Smooth muscle cell (in vitro differentiated cells): Measurements from ENCODE around the gene CCDC177. TPM values are rescaled to one million over a fixed set of nuclear protein-coding genes. Genes with fewer than 3 reads are reported as not detected.
A peak's percentile ranks its signal among the peaks of the same experiment; 100 is the strongest.

Source experiments
- DNase-seq: peaks from one replicate; lab custom pipeline; 2025; ENCODE audit not compliant: unreplicated experiment; lab: John Stamatoyannopoulos, UW
- H2AFZ ChIP-seq: fragments of 200-600 bp; sonication (generic); 2 replicates; pipeline ENCODE4 v1.6.0; 2016; ENCODE audit warnings: antibody characterized with exemption, low read depth, mild to moderate bottlenecking
- H3F3A ChIP-seq: fragments of 200-600 bp; sonication (generic); 2 replicates; pipeline ENCODE4 v1.6.0; 2017; ENCODE audit warnings: antibody characterized with exemption, low read depth
- H3K27ac ChIP-seq: fragments of 200-600 bp; sonication (generic); 2 replicates; pipeline ENCODE4 v1.5.1; 2016; ENCODE audit warnings: low read depth, mild to moderate bottlenecking
- H3K27me3 ChIP-seq: fragments of 200-600 bp; sonication (generic); 2 replicates; pipeline ENCODE4 v1.6.1; 2016; ENCODE audit warnings: low read depth, mild to moderate bottlenecking
- H3K36me3 ChIP-seq: fragments of 200-600 bp; sonication (generic); 2 replicates; pipeline ENCODE4 v1.5.1; 2016; ENCODE audit warnings: low read depth
- H3K4me1 ChIP-seq: fragments of 200-600 bp; sonication (generic); 2 replicates; pipeline ENCODE4 v1.5.1; 2016; ENCODE audit warnings: low read depth
- H3K4me2 ChIP-seq: fragments of 200-600 bp; sonication (generic); 2 replicates; pipeline ENCODE4 v1.6.0; 2016; ENCODE audit warnings: mild to moderate bottlenecking
- H3K4me3 ChIP-seq: fragments of 200-600 bp; sonication (generic); 2 replicates; pipeline ENCODE4 v1.5.1; 2016; ENCODE audit warnings: mild to moderate bottlenecking
- H3K79me2 ChIP-seq: fragments of 200-600 bp; sonication (generic); 2 replicates; pipeline ENCODE4 v1.6.0; 2016; ENCODE audit warnings: low read depth, mild to moderate bottlenecking
- H3K9ac ChIP-seq: fragments of 200-600 bp; sonication (generic); 2 replicates; pipeline ENCODE4 v1.6.0; 2016; ENCODE audit warnings: low read depth
- H3K9me3 ChIP-seq: fragments of 200-600 bp; sonication (generic); replicated peaks from 2 replicates; pipeline ENCODE4 v1.5.1; 2016; ENCODE audit warnings: low read depth
- H4K20me1 ChIP-seq: fragments of 200-600 bp; sonication (generic); 2 replicates; pipeline ENCODE4 v1.6.0; 2016; ENCODE audit warnings: low read depth
- WGBS: methylation state at CpG from one replicate; pipeline ENCODE4 v1.1.7; 2016; ENCODE audit warnings: low lambda C conversion rate; 5-methylcytosine and 5-hydroxymethylcytosine counted together
- polyA plus RNA-seq: library from polyadenylated mRNA; unstranded; fragments of >200 nt; fragmentation: Nextera tagmentation; extraction: Ambion mirVana; gene quantifications from 2 replicates; pipeline ENCODE4 v1.2.1, GENCODE V29; 2016
- total RNA-seq: library from RNA; depleted of rRNA; stranded (reverse); fragments of >200 nt; gene quantifications from 2 replicates; pipeline ENCODE4 v1.2.3, GENCODE V29; 2014
- TF ChIP-seq, protein P1 (sequence below): fragments of 200-600 bp; sonication (generic); IDR thresholded peaks from 2 replicates; pipeline ENCODE4 v1.5.1; 2017; ENCODE audit warnings: borderline replicate concordance, mild to moderate bottlenecking, antibody characterized with exemption; ENCODE audit not compliant: insufficient read depth, poor library complexity, severe bottlenecking

The CCDC177 gene
- total and polyA plus RNA-seq, 2 experiments from 2014 or later = not detected

DNA sequence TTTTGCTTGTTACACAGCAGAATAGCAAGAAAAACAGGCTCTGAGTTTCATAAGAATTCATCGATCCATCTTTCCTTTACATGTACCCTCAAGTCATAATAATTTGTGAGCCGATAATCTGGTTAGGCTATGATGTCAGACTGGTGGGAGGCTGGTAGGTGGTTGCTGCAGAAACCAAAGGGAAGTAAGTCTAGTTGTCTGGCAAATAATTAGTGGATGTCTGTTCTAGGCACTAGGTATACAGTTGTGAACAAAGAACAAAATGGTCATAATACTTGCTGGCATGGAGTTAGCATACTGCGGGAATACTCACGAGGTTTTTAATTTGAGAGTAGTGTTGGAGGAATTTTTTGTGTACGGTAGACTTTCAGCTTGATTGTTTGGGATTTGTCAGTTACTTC is 45.5 kb upstream of the CCDC177 start:
- no peaks in the 10 kb centered on the region for H3K36me3 ChIP-seq
- peak overlapping the region; percentile 87 for H3K27ac ChIP-seq
- H3K9me3 ChIP-seq = no peaks in the 10 kb centered on the region
- peaks cover 91% of the 10 kb centered on the region for H3K79me2 ChIP-seq
- H3K4me1 ChIP-seq = peaks cover 42% of the 10 kb centered on the region
- WGBS = 33% methylated on average over 5 of the region's 5 CpGs
- H3K4me3 ChIP-seq = no peak overlapping the region
- TF ChIP-seq, protein P1, sequence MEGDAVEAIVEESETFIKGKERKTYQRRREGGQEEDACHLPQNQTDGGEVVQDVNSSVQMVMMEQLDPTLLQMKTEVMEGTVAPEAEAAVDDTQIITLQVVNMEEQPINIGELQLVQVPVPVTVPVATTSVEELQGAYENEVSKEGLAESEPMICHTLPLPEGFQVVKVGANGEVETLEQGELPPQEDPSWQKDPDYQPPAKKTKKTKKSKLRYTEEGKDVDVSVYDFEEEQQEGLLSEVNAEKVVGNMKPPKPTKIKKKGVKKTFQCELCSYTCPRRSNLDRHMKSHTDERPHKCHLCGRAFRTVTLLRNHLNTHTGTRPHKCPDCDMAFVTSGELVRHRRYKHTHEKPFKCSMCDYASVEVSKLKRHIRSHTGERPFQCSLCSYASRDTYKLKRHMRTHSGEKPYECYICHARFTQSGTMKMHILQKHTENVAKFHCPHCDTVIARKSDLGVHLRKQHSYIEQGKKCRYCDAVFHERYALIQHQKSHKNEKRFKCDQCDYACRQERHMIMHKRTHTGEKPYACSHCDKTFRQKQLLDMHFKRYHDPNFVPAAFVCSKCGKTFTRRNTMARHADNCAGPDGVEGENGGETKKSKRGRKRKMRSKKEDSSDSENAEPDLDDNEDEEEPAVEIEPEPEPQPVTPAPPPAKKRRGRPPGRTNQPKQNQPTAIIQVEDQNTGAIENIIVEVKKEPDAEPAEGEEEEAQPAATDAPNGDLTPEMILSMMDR = no peak
- no peak overlapping the region for H2AFZ ChIP-seq
- H3K9ac ChIP-seq = peak overlapping the region; percentile 52
- DNase-seq = no peak
- peaks cover 26% of the 10 kb centered on the region for H3F3A ChIP-seq
- no peaks in the 10 kb centered on the region for H3K27me3 ChIP-seq
- H3K4me2 ChIP-seq = peak overlapping the region; percentile 48
- peaks cover 81% of the 10 kb centered on the region for H4K20me1 ChIP-seq

DNA sequence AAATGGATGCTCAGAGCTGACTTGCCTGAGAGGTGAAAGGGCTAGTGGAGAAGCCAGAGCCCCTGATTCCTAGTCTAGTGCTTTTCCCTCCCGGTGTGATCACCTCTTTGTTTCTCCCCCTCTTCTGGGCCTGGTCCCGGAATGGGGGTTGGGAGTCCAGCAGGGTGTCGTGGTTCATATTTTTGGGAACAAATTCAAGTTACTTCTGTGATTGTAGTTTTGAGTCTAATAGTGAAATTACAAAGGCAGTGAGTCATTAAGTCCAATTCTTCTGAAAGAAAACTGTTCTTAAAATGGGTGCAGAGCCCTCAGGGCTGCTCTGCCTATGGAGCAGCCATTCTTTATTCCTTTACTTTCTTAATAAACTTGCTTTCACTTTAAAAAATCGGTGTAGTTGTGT is 44.3 kb upstream of the CCDC177 start:
- Histone ChIP-seq H3K4me1 (peaks cover 48% of the 10 kb centered on the region), H2AFZ (no peak overlapping the region), H3K9ac (no peak overlapping the region), H3K79me2 (peaks cover 95% of the 10 kb centered on the region), H3K4me3 (no peak overlapping the region), H3K27me3 (no peaks in the 10 kb centered on the region), H3K27ac (peak overlapping the region; percentile 87), H3F3A (peaks cover 26% of the 10 kb centered on the region), H3K4me2 (peak overlapping the region; percentile 48), H4K20me1 (peaks cover 85% of the 10 kb centered on the region), H3K9me3 (no peaks in the 10 kb centered on the region), H3K36me3 (no peaks in the 10 kb centered on the region)
- TF ChIP-seq, protein P1 = no peak
- DNase-seq = no peak
- 91% methylated on average over 4 of the region's 4 CpGs for WGBS

DNA sequence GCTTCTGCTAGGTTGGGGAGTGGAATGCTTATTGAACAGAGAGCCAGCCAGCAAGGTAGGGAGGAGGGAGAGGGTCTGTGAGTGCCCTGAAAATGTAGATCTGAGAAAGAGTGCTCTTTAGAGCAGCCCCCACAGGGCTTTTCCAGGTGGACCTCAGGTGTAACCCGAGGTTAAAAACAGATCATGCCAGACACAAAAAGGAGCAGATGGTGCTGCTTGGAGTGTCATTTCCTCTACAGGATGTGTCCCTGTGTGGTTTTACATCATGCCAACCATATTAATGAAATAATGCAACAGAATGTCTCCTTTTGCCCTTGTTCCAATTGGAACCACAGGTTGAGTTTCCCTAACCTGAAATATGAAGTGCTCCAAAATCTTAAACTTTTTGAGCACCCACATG is 43.1 kb upstream of the CCDC177 start:
- Histone ChIP-seq H3K4me2 (no peak overlapping the region), H3K4me3 (no peak overlapping the region), H3K4me1 (peaks cover 60% of the 10 kb centered on the region), H4K20me1 (peaks cover 94% of the 10 kb centered on the region), H3K9ac (no peak overlapping the region), H2AFZ (no peak overlapping the region), H3K9me3 (no peaks in the 10 kb centered on the region), H3K27me3 (no peaks in the 10 kb centered on the region), H3K79me2 (peaks cover 95% of the 10 kb centered on the region), H3K27ac (peak overlapping the region; percentile 84), H3K36me3 (no peaks in the 10 kb centered on the region), H3F3A (peaks cover 31% of the 10 kb centered on the region)
- DNase-seq = no peak
- TF ChIP-seq, protein P1 = no peak
- 83% methylated on average over 1 of the region's 1 CpG for WGBS

DNA sequence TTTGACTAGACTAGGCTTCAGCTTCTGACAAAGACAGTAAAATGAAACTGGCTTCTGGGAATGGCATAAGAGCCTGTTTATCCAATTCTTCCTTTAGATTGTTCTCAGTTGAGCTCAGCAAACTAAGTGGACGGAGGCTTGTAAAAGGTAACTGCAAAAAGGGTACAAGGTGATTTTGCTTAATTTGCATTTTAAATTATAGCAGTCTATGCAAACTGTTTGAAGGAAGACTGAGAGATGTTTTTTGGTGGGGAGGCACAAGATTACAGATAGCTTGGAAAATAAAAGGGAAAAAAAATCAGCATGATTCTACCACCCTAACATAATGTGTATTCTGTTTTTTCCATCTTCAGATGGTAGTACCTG is 41.7 kb upstream of the CCDC177 start:
- peaks cover 31% of the 10 kb centered on the region for H3F3A ChIP-seq
- no peaks in the 10 kb centered on the region for H3K9me3 ChIP-seq
- WGBS = 33% methylated on average over 1 of the region's 1 CpG
- H3K27ac ChIP-seq = peak overlapping the region; percentile 84
- H3K27me3 ChIP-seq = no peaks in the 10 kb centered on the region
- peaks cover 94% of the 10 kb centered on the region for H4K20me1 ChIP-seq
- H3K4me2 ChIP-seq = peak overlapping the region; percentile 100
- H3K36me3 ChIP-seq = no peaks in the 10 kb centered on the region
- H3K4me3 ChIP-seq = peak overlapping the region; percentile 36
- peak overlapping the region; percentile 46 for H3K9ac ChIP-seq
- no peak for DNase-seq
- H2AFZ ChIP-seq = no peak overlapping the region
- peaks cover 63% of the 10 kb centered on the region for H3K4me1 ChIP-seq
- TF ChIP-seq, protein P1 = no peak
- peaks cover 90% of the 10 kb centered on the region for H3K79me2 ChIP-seq
